SK-N-MC (cell line): ENCODE data around the gene KIF22.

Source experiments
- EZH2 ChIP-seq: fragments of 200-600 bp; sonication (generic); IDR thresholded peaks from one replicate; pipeline ENCODE4 v1.6.1; 2017; ENCODE audit warnings: antibody characterized with exemption
- FOXP2 ChIP-seq: optimal IDR thresholded peaks from 2 replicates; pipeline ENCODE3; 2011; ENCODE audit warnings: mild to moderate bottlenecking, moderate library complexity; ENCODE audit not compliant: insufficient read depth; ENCODE audit errors: extremely low read length, control extremely low read depth
- POLR2AphosphoS5 ChIP-seq: IDR thresholded peaks from 2 replicates; pipeline ENCODE4 v1.6.1; 2012; ENCODE audit warnings: mild to moderate bottlenecking, low read depth, low read length, borderline replicate concordance

GRCh38 chr16:29743475-29743826 is 47.1 kb upstream of the KIF22 start:
- TF ChIP-seq POLR2AphosphoS5 (no peak), EZH2 (no peak), FOXP2 (no peak)
